Endothelial cell (in vitro differentiated cells): ENCODE results near the gene ARHGAP15. TPM values are rescaled to one million over a fixed set of nuclear protein-coding genes. Genes with fewer than 3 reads are reported as not detected.

ENCODE experiments used
- DNase-seq: peaks from one replicate; pipeline ENCODE4 v3.0.0; 2021; ENCODE audit warnings: low spot score
- H3K27ac Mint-ChIP-seq: one replicate; pipeline ENCODE4 v1.8.0; 2021; ENCODE audit warnings: mixed read lengths, inconsistent platforms; ENCODE audit not compliant: unreplicated experiment
- H3K27me3 Mint-ChIP-seq: one replicate; pipeline ENCODE4 v1.8.0; 2021; ENCODE audit warnings: mild to moderate bottlenecking, moderate library complexity, mixed read lengths, inconsistent platforms; ENCODE audit not compliant: unreplicated experiment
- H3K36me3 Mint-ChIP-seq: one replicate; pipeline ENCODE4 v1.8.0; 2021; ENCODE audit warnings: mild to moderate bottlenecking, low read depth, mixed read lengths, inconsistent platforms; ENCODE audit not compliant: unreplicated experiment
- H3K4me1 Mint-ChIP-seq: one replicate; pipeline ENCODE4 v1.8.0; 2021; ENCODE audit warnings: mild to moderate bottlenecking, mixed read lengths, inconsistent platforms; ENCODE audit not compliant: unreplicated experiment
- H3K4me3 Mint-ChIP-seq: one replicate; pipeline ENCODE4 v1.8.0; 2021; ENCODE audit warnings: mild to moderate bottlenecking, mixed read lengths, inconsistent platforms; ENCODE audit not compliant: unreplicated experiment
- H3K9me3 Mint-ChIP-seq: one replicate; pipeline ENCODE4 v1.8.0; 2021; ENCODE audit warnings: mixed read lengths, inconsistent platforms; ENCODE audit not compliant: unreplicated experiment
- CTCF ChIP-seq: fragments of 200-600 bp; sonication (generic); IDR thresholded peaks from one replicate; pipeline ENCODE4 v1.5.0; 2021; ENCODE audit warnings: antibody characterized with exemption; ENCODE audit not compliant: unreplicated experiment
- total RNA-seq: library from RNA; stranded (reverse); fragmentation: NEBNext Ultra II Directional; extraction: Animal tissue kit (Norgen Biotek cat#: 25700); gene quantifications from one replicate; pipeline ENCODE4 v1.2.1, GENCODE V29; 2021; ENCODE audit not compliant: unreplicated experiment

ARHGAP15 gene
- total RNA-seq, 1 donor from 2014 or later, result not detected

DNA sequence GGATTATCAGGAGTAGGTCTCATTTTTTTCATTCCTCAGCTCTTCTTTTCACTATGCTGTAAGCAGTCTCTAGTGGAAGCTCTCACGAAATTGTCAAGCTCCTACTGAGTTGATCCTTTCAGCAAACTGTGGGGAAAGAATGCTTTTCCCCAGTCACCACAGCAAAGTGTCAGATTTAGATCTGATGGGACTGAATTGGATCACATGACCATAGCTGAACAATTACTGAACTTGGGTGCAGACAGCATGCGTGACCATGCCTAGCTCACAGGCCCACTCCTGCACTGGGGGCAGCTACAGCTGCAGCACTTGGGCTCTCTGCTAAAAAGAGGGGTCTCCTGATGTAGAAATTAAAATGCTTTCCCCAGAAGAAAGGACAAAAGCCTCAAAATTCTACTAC, 3.1 kb downstream of the ARHGAP15 start:
- H3K27ac Mint-ChIP-seq, result no peak overlapping the region
- no peak overlapping the region for H3K4me3 Mint-ChIP-seq
- no peaks in the 10 kb centered on the region for H3K4me1 Mint-ChIP-seq
- no peaks in the 10 kb centered on the region for H3K36me3 Mint-ChIP-seq
- no peak for TF ChIP-seq CTCF
- no peak for DNase-seq
- H3K9me3 Mint-ChIP-seq, result no peaks in the 10 kb centered on the region
- no peaks in the 10 kb centered on the region for H3K27me3 Mint-ChIP-seq

- Mint-ChIP-seq H3K9me3 (no peaks in the 10 kb centered on the region), H3K27ac (no peak overlapping the region)
- no peak for TF ChIP-seq CTCF
These were observed 4.6 kb downstream of the ARHGAP15 start for GRCh38 chr2:143133783-143134182.

GRCh38 chr2:143138292-143138691, 9.1 kb downstream of the ARHGAP15 start:
- Mint-ChIP-seq H3K36me3 (no peaks in the 10 kb centered on the region), H3K27me3 (peaks cover 1% of the 10 kb centered on the region), H3K27ac (no peak overlapping the region), H3K4me3 (no peak overlapping the region), H3K4me1 (peaks cover 9% of the 10 kb centered on the region), H3K9me3 (no peaks in the 10 kb centered on the region)
- no peak for TF ChIP-seq CTCF
- no peak for DNase-seq

More at GRCh38 chr2:143133783-143134182, 4.6 kb downstream of the ARHGAP15 start:
- Mint-ChIP-seq H3K27me3 (no peaks in the 10 kb centered on the region), H3K4me3 (no peak overlapping the region), H3K4me1 (no peaks in the 10 kb centered on the region), H3K36me3 (no peaks in the 10 kb centered on the region)
- no peak for DNase-seq

- Mint-ChIP-seq H3K4me3 (no peak overlapping the region), H3K36me3 (no peaks in the 10 kb centered on the region), H3K9me3 (no peaks in the 10 kb centered on the region), H3K27ac (no peak overlapping the region), H3K4me1 (peaks cover 9% of the 10 kb centered on the region), H3K27me3 (peaks cover 1% of the 10 kb centered on the region)
- TF ChIP-seq CTCF, result no peak
- no peak for DNase-seq
These were observed 10.7 kb downstream of the ARHGAP15 start for GRCh38 chr2:143139835-143140393.

DNA sequence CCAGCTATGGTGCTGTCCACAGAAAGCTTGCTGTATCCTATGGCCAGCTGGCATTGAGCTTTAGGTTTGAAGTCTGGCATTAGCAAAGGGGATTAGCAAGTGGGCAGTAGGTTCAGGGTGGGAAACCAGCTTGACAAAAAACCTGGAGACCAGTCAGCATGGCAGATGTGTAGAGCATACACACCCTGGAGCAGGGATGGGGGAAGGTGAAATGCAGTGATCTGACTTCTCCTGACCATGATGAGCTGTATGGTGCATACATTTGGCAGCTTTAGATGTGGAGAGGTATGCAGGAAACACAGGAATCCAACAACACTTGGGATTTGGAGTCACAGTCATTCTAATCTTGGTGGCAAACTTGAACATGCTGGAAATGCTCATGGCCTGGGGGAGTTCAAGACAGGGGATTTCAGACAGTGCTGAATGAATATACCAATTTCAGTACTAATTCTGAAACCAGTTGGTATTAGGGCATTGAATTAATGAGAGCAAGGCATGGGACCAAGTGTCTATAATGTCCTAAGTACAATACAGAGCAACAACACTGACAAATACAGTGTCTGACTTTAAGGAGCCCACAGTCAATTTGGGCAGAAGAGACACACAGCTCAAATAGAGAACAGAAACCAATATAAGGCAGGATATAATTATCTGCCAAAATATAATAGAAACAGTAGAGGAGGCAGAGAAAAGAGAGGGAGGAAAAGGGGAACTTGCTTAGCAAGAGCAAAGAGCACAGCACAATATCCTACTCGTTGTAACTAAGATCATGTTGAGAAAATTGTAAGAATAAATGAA, 11.8 kb downstream of the ARHGAP15 start:
- H3K4me3 Mint-ChIP-seq, result no peak overlapping the region
- no peak overlapping the region for H3K27ac Mint-ChIP-seq
- peaks cover 9% of the 10 kb centered on the region for H3K4me1 Mint-ChIP-seq
- no peaks in the 10 kb centered on the region for H3K36me3 Mint-ChIP-seq
- no peaks in the 10 kb centered on the region for H3K9me3 Mint-ChIP-seq
- DNase-seq, result no peak
- TF ChIP-seq CTCF, result no peak
- peaks cover 1% of the 10 kb centered on the region for H3K27me3 Mint-ChIP-seq
